ENCODE measurements around the gene IDE. TPM values are rescaled to one million over a fixed set of nuclear protein-coding genes. Genes with fewer than 3 reads are reported as not detected.

The IDE gene
- total and polyA plus RNA-seq, 2 donors (not counting 1 experiment from before 2014, with no cell fraction given) = 7.7 to 40.9 TPM

DNA sequence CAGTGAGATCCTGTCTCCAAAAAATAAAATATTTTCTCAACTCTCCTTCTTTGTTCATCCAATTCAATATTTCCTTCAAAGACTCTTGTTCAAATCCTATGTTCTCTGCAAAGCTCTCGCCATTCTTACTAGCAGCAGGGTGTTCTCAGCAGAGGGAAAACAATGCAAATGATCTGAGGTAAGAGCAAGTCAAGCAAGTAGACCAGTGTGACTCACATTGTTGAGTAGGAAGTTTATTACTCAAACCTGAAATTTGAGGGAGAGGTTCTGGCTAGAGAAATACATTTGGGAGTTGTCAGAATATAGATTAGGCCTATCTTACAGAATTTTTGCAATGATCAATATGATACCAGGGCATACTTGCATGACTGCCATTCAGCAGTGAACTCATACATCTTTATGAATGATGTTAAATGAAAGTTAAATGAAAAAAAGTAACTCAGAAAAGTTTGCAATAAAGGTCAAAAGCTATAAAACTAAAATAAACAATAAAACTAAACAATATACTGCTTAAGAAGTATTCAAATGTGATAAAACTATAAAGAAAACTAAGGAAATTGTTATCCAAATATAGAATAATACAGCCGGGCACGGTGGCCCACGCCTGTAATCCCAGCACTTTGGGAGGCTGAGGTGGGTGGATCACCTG, 5.8 kb downstream of the IDE start:
- H2AFZ ChIP-seq (ENCODE audit: insufficient read depth, low read depth, low read length, poor library complexity, severe bottlenecking) = no peak overlapping the region
- WGBS (ENCODE audit: insufficient coverage) = no CpG with 5 or more reads among the region's 4 CpGs
- peak overlapping the region; percentile 3 for H3K9ac ChIP-seq (ENCODE audit: low read length)
- Mint-ChIP-seq H3K4me1 (peaks cover 37% of the 10 kb centered on the region), H3K4me3 (peak overlapping the region; percentile 35), H3K27ac (peak overlapping the region; percentile 3), H3K27me3 (no peaks in the 10 kb centered on the region), H3K9me3 (ENCODE audit: insufficient read depth) (no peaks in the 10 kb centered on the region)
- no peak overlapping the region for H3K4me2 ChIP-seq (replicated peaks; ENCODE audit: low read depth, low read length, poor library complexity, severe bottlenecking)
- no peak overlapping the region for H3K27ac ChIP-seq (ENCODE audit: low read length in 2 of 2)
- DNase-seq (no peak), ATAC-seq (ENCODE audit: low read depth) (peak; percentile 73)
- peaks cover 31% of the 10 kb centered on the region for H3K79me2 ChIP-seq (ENCODE audit: control insufficient read depth, insufficient read depth, low read length)
- ChIA-PET POLR2A (no interaction called here), CTCF (interaction anchor here (1.2 to 2.1 kb wide), 4 partner anchors 17 to 51 kb away, joined by 3 to 10 read pairs (median 5); no protein-coding TSS in a partner anchor)
- no peaks in the 10 kb centered on the region for H3K27me3 ChIP-seq (replicated peaks in 1 of 4; ENCODE audit: control extremely low read depth in 1 of 4, control insufficient read depth in 3 of 4, insufficient read depth in 4 of 4, low read length in 3 of 4)
- no peaks in the 10 kb centered on the region for H4K20me1 ChIP-seq (ENCODE audit: control insufficient read depth, insufficient read depth, low read length, poor library complexity, severe bottlenecking)
- H3K4me1 ChIP-seq (ENCODE audit: control insufficient read depth in 2 of 2, insufficient read depth in 2 of 2, low read length in 2 of 2) = peaks cover 16 to 23% of the 10 kb centered on the region in 2 donors
- no peak for TF ChIP-seq EZH2 (IDR thresholded peaks at IDR 0.05; ENCODE audit: borderline replicate concordance, insufficient read depth, low read depth, low read length, poor library complexity, severe bottlenecking)
- no peak for TF ChIP-seq CTCF (IDR thresholded peaks at IDR 0.05)
- no peaks in the 10 kb centered on the region for H3K9me3 ChIP-seq (ENCODE audit: control extremely low read depth in 1 of 3, control insufficient read depth in 2 of 3, insufficient read depth in 1 of 3, low read length in 2 of 3)
- intact Hi-C loops (cut with micrococcal nuclease) = no loop called here
- H3K36me3 ChIP-seq (replicated peaks in 1 of 2; ENCODE audit: control extremely low read depth in 1 of 2, control insufficient read depth in 1 of 2, extremely low read depth in 1 of 2, insufficient read depth in 2 of 2, low read length in 1 of 2) = peaks cover 3% of the 10 kb centered on the region in 2 experiments
- H3K4me3 ChIP-seq (ENCODE audit: control extremely low read depth in 1 of 5, extremely low read depth in 1 of 5, insufficient read depth in 1 of 5, low read depth in 2 of 5, low read length in 4 of 5) = no peak overlapping the region

DNA sequence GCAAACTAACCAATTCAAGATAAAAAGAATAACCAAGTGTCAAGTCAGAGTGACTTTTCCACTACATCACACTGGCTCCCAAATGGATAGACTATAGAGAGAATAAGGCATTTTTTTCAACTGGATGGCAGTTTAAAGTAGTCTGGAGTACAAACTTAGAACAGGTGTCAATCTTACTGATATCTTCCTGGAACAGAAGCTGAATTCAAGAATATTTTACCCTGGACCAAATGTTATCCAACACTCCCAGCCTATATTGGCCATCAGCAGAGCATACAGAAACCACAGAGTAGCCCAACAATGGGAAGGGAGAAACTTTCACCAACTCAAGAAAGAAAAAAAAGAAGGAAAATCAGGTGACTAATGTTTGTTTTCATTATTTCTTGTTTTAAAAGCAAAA, 11.5 kb downstream of the IDE start:
- intact Hi-C loops (cut with micrococcal nuclease) = no loop called here
- peaks cover 0 to 4% of the 10 kb centered on the region in 2 donors for H3K4me1 ChIP-seq (ENCODE audit: control insufficient read depth in 2 of 2, insufficient read depth in 2 of 2, low read length in 2 of 2)

More for the DNA sequence above, 11.5 kb downstream of the IDE start:
- no peaks in the 10 kb centered on the region for H4K20me1 ChIP-seq (ENCODE audit: control insufficient read depth, insufficient read depth, low read length, poor library complexity, severe bottlenecking)
- ATAC-seq (ENCODE audit: low read depth) (no peak), DNase-seq (no peak)
- Mint-ChIP-seq H3K4me3 (no peak overlapping the region), H3K4me1 (peaks cover 6% of the 10 kb centered on the region), H3K27me3 (no peaks in the 10 kb centered on the region), H3K9me3 (ENCODE audit: insufficient read depth) (no peaks in the 10 kb centered on the region), H3K27ac (no peak overlapping the region)
- ChIA-PET CTCF (interaction anchor here (1.6 kb wide), 1 partner anchor 11 kb away, joined by 5 read pairs; the partner anchor contains the start of gene IDE), POLR2A (no interaction called here)
- H3K79me2 ChIP-seq (ENCODE audit: control insufficient read depth, insufficient read depth, low read length) = peaks cover 44% of the 10 kb centered on the region
- no peak overlapping the region for H3K4me2 ChIP-seq (replicated peaks; ENCODE audit: low read depth, low read length, poor library complexity, severe bottlenecking)
- no peak overlapping the region for H3K27ac ChIP-seq (ENCODE audit: low read length in 2 of 2)
- no peak overlapping the region for H2AFZ ChIP-seq (ENCODE audit: insufficient read depth, low read depth, low read length, poor library complexity, severe bottlenecking)
- H3K9ac ChIP-seq (ENCODE audit: low read length) = no peak overlapping the region
- no peak overlapping the region for H3K4me3 ChIP-seq (ENCODE audit: control extremely low read depth in 1 of 5, extremely low read depth in 1 of 5, insufficient read depth in 1 of 5, low read depth in 2 of 5, low read length in 4 of 5)
- no peak for TF ChIP-seq EZH2 (IDR thresholded peaks at IDR 0.05; ENCODE audit: borderline replicate concordance, insufficient read depth, low read depth, low read length, poor library complexity, severe bottlenecking)
- no peak for TF ChIP-seq CTCF (IDR thresholded peaks at IDR 0.05)
- peaks cover 3 to 8% of the 10 kb centered on the region in 2 experiments for H3K36me3 ChIP-seq (replicated peaks in 1 of 2; ENCODE audit: control extremely low read depth in 1 of 2, control insufficient read depth in 1 of 2, extremely low read depth in 1 of 2, insufficient read depth in 2 of 2, low read length in 1 of 2)
- H3K27me3 ChIP-seq (replicated peaks in 1 of 4; ENCODE audit: control extremely low read depth in 1 of 4, control insufficient read depth in 3 of 4, insufficient read depth in 4 of 4, low read length in 3 of 4) = no peaks in the 10 kb centered on the region
- H3K9me3 ChIP-seq (ENCODE audit: control extremely low read depth in 1 of 3, control insufficient read depth in 2 of 3, insufficient read depth in 1 of 3, low read length in 2 of 3) = peaks cover 0 to 3% (median 0%) of the 10 kb centered on the region in 3 donors
